ENCODE results near the gene RIN3.

DNA sequence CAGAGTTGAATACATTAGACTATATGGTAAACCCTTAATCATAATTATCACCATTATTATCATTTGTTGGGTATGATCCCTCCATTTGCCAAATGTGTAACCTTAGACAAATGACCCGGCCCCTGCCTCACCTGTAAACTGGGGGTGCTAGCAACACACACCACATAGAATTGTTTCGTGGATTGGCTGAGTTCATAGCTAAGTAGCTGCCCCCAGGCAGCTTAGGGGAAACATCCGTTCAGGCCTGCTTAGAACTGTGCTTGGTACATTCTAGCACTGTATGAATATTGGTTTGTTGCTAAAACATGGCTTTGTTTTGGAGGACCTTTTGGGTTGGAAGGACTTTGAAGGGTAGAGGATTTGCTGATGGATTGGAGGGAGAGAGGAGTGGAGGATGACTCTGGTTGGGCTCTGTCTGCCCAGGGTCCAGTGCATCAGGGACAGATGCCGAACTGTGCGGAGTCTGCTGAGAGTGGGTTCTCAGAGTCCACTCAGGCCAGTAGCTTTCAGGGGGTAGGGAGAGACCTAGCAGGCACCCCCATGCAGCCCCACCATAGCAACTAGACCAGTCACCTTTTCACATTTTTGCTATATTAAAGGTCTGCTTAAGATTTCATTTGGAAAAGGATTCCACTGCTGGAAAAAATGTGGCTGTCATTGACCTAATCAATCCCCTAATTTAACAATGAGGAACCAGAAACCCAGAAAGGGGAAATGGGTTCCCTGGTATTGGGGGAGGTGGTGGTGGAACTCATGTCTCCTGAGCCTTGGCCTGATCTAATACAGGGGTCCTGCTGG is 2.2 kb downstream of the RIN3 start:
- TF ChIP-seq, protein P1, sequence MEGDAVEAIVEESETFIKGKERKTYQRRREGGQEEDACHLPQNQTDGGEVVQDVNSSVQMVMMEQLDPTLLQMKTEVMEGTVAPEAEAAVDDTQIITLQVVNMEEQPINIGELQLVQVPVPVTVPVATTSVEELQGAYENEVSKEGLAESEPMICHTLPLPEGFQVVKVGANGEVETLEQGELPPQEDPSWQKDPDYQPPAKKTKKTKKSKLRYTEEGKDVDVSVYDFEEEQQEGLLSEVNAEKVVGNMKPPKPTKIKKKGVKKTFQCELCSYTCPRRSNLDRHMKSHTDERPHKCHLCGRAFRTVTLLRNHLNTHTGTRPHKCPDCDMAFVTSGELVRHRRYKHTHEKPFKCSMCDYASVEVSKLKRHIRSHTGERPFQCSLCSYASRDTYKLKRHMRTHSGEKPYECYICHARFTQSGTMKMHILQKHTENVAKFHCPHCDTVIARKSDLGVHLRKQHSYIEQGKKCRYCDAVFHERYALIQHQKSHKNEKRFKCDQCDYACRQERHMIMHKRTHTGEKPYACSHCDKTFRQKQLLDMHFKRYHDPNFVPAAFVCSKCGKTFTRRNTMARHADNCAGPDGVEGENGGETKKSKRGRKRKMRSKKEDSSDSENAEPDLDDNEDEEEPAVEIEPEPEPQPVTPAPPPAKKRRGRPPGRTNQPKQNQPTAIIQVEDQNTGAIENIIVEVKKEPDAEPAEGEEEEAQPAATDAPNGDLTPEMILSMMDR (IDR thresholded peaks at IDR 0.05): no peak
- no peak for TF ChIP-seq TCF7L2 (IDR thresholded peaks at IDR 0.05; ENCODE audit: low read depth, low read length)
- TF ChIP-seq POLR2AphosphoS5 (IDR thresholded peaks at IDR 0.05; ENCODE audit: low read depth, low read length): no peak
- TF ChIP-seq SIN3A (IDR thresholded peaks at IDR 0.05; ENCODE audit: borderline replicate concordance, insufficient read depth, low read depth, low read length): no peak

All from Panc1 (cell line).